K562 (cell line): ENCODE results near the gene SH3BGR. TPM values are rescaled to one million over a fixed set of nuclear protein-coding genes. Genes with fewer than 3 reads are reported as not detected.

ENCODE experiments used
- MEF2A ChIP-seq: IDR thresholded peaks from 2 replicates; pipeline ENCODE4 v1.6.1; 2011; ENCODE audit warnings: low read depth, mild to moderate bottlenecking, low read length, moderate library complexity; ENCODE audit not compliant: control insufficient read depth
- RERE ChIP-seq: sonication (generic); formaldehyde crosslinking; IDR thresholded peaks from 2 replicates; pipeline ENCODE4 v1.8.0; 2023; ENCODE audit warnings: missing genetic modification reagents, mild to moderate bottlenecking, borderline replicate concordance
- ZNF407 ChIP-seq: fragments of 450-650 bp; IDR thresholded peaks from 2 replicates; pipeline ENCODE4 v1.6.1; 2016; ENCODE audit warnings: low read depth
- polyA plus RNA-seq, 8 experiments: library from polyadenylated mRNA; depleted of rRNA in 4 of 8; stranded (reverse) in 5 of 8; unstranded in 3 of 8; fragments of >200 nt; fragmentation: Nextera tagmentation in 2 of 8; fragmentation: Illumina TruSeq in 1 of 8; extraction: Ambion mirVana in 2 of 8; extraction: Trizol in 1 of 8; gene quantifications; 2 replicates each; pipeline versions ENCODE4 v1.2.1 to v1.2.3, GENCODE V29; 2011 to 2014; ENCODE audit warnings: inconsistent platforms in 1 of 8, missing spikeins in 1 of 8
- total RNA-seq, 7 experiments: library from RNA; depleted of rRNA in 6 of 7; stranded (reverse); fragments of >200 nt in 6 of 7; fragmentation: Illumina TruSeq in 2 of 7; extraction: Trizol in 2 of 7; gene quantifications; 2 replicates each; pipeline versions ENCODE4 v1.2.1 to v1.2.3, GENCODE V29; 2011 to 2021; ENCODE audit warnings: low replicate concordance in 1 of 7

Gene SH3BGR
- total and polyA plus RNA-seq, 9 of the 15 experiments (the other 6 are each of a cell fraction or from before 2014, with no cell fraction given): 6.6 to 42.9 (median 25.6) TPM

- TF ChIP-seq ZNF407 (no peak), RERE (no peak), MEF2A (no peak)
Measured at GRCh38 chr21:39422527-39423241, 29.1 kb upstream of the SH3BGR start (continued).
